ENCODE results near the gene SDCCAG8.

SDCCAG8 gene

DNA sequence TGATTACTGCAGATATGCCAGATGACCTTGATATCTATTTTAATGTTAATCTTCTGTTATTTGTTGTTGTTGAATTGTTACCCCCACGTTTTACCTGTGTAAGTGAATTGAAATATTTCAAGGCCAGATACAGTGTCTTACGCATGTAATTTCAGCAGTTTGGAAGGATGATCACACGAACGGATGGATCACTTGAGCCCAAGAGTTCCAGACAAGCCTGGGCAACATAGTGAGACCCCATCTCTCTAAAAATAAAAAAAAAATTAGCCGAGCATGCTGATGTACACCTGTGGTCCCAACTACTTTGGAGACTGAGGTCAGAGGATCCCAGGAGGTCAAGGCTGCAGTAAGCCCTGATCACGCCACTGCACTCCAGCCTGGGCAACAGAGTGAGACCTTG lies 32.2 kb downstream of the SDCCAG8 start:
- peaks cover 7% of the 10 kb centered on the region for H3K4me1 Mint-ChIP-seq
- peaks cover 10% of the 10 kb centered on the region for H3K9me3 Mint-ChIP-seq
- H3K36me3 Mint-ChIP-seq (ENCODE audit: low read depth): peaks cover 72% of the 10 kb centered on the region
- no peak for TF ChIP-seq CTCF (IDR thresholded peaks at IDR 0.05)
- no peaks in the 10 kb centered on the region for H3K27me3 Mint-ChIP-seq (ENCODE audit: low read depth, poor library complexity)
- H3K27ac Mint-ChIP-seq: no peak overlapping the region
- DNase-seq: no peak
- no peak overlapping the region for H3K4me3 Mint-ChIP-seq

- H3K27ac Mint-ChIP-seq: no peak overlapping the region
These were observed 35.5 kb downstream of the SDCCAG8 start for GRCh38 chr1:243291292-243291691.

DNA sequence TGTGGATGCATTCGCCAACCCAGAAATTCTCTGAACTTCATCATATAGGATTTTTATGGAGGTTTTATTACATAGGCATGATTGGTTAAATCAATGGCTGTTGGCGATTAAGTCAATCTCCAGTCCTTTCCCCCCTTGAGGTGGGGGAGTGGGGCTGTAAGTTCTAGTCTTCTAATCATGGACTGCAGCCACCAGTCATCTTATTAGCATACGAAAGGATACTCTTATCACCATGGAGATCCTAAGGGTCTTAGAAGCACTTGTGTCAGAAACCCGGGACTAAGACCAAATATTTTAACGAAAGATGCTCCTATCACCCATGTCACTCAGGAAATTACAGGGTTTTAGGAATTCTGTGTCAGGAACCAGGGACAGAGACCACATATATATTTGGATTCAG lies 36.3 kb downstream of the SDCCAG8 start:
- Mint-ChIP-seq H3K4me3 (no peak overlapping the region), H3K4me1 (no peaks in the 10 kb centered on the region), H3K9me3 (peaks cover 18% of the 10 kb centered on the region), H3K27me3 (ENCODE audit: low read depth, poor library complexity) (no peaks in the 10 kb centered on the region), H3K27ac (no peak overlapping the region), H3K36me3 (ENCODE audit: low read depth) (peaks cover 87% of the 10 kb centered on the region)
- no peak for DNase-seq
- TF ChIP-seq CTCF (IDR thresholded peaks at IDR 0.05): no peak

More at GRCh38 chr1:243291292-243291691, 35.5 kb downstream of the SDCCAG8 start:
- H3K4me3 Mint-ChIP-seq: no peak overlapping the region
- peaks cover 18% of the 10 kb centered on the region for H3K9me3 Mint-ChIP-seq
- no peaks in the 10 kb centered on the region for H3K27me3 Mint-ChIP-seq (ENCODE audit: low read depth, poor library complexity)
- no peaks in the 10 kb centered on the region for H3K4me1 Mint-ChIP-seq
- no peak for TF ChIP-seq CTCF (IDR thresholded peaks at IDR 0.05)
- no peak for DNase-seq
- peaks cover 83% of the 10 kb centered on the region for H3K36me3 Mint-ChIP-seq (ENCODE audit: low read depth)

DNA sequence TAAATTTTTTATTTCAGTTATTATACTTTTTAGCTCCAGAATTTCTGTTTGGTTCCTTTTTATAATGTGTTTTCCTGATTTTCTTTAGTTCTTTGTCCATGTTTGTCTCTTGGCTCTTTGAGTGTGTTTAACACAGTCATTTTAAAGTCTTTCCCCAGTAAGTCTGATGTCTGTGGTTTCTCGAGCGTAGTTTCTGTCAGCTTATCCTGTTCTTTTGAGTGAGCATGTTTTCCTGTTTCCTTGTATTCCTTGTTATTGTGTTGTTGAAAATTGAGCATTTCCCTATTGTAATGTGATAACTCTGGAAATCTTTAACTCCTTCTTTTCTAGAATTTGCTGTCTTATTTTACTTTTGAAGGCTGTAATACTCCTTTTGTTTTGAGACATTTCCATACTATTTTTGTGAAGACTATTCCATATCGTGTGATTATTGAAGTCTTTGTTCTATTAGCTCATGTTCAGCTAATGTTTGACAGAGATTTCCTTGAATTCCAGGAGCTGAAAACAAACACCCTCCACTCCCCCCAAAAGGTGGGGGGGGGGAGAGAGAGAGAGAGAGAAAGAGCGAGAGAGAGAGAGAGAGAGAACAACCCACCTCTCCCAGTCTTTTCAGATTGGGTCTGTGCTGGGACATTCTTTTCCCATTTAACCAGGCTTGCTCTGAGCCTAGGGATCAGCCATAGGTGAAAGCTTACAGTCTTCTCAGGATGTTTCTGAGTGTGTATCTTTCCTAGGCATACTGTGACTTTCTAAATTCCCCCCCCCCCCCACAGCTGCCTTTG lies 38.3 kb downstream of the SDCCAG8 start:
- no peak for TF ChIP-seq CTCF (IDR thresholded peaks at IDR 0.05)
- no peak overlapping the region for H3K4me3 Mint-ChIP-seq
- H3K4me1 Mint-ChIP-seq: no peaks in the 10 kb centered on the region
- DNase-seq: no peak
- H3K27ac Mint-ChIP-seq: no peak overlapping the region
- no peaks in the 10 kb centered on the region for H3K27me3 Mint-ChIP-seq (ENCODE audit: low read depth, poor library complexity)
- peaks cover 85% of the 10 kb centered on the region for H3K36me3 Mint-ChIP-seq (ENCODE audit: low read depth)
- H3K9me3 Mint-ChIP-seq: peaks cover 21% of the 10 kb centered on the region

GRCh38 chr1:243294723-243295121 lies 38.9 kb downstream of the SDCCAG8 start:
- no peak for DNase-seq
- H3K9me3 Mint-ChIP-seq: peaks cover 25% of the 10 kb centered on the region
- no peaks in the 10 kb centered on the region for H3K4me1 Mint-ChIP-seq
- no peak overlapping the region for H3K27ac Mint-ChIP-seq
- peaks cover 85% of the 10 kb centered on the region for H3K36me3 Mint-ChIP-seq (ENCODE audit: low read depth)
- no peaks in the 10 kb centered on the region for H3K27me3 Mint-ChIP-seq (ENCODE audit: low read depth, poor library complexity)
- no peak for TF ChIP-seq CTCF (IDR thresholded peaks at IDR 0.05)
- H3K4me3 Mint-ChIP-seq: no peak overlapping the region

DNA sequence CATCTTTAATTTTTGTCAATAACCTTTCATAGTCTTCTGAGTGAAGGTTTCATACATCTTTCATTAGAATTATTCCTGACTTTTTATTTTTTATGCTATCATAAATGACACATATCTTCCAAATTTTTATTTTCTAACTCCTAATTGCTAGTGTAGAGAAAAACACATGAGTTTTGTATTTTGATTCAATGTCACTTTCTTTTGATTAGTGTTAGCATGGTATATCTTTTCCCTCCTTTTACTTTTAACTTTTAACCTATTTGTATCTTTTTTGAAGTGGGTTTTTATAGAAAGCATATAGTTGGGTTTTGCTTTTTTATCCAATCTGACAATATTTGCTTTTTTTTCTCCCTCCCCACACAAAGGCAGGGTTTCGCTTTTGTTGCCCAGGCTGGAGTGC lies 43.2 kb downstream of the SDCCAG8 start:
- no peak overlapping the region for H3K27ac Mint-ChIP-seq
- H3K9me3 Mint-ChIP-seq: peaks cover 26% of the 10 kb centered on the region
- H3K27me3 Mint-ChIP-seq (ENCODE audit: low read depth, poor library complexity): no peaks in the 10 kb centered on the region
- H3K4me3 Mint-ChIP-seq: no peak overlapping the region
- peaks cover 82% of the 10 kb centered on the region for H3K36me3 Mint-ChIP-seq (ENCODE audit: low read depth)
- no peak for TF ChIP-seq CTCF (IDR thresholded peaks at IDR 0.05)
- no peak for DNase-seq
- no peaks in the 10 kb centered on the region for H3K4me1 Mint-ChIP-seq
